ENCODE data around the gene IFNA2. TPM values are rescaled to one million over a fixed set of nuclear protein-coding genes. Genes with fewer than 3 reads are reported as not detected.
A peak's percentile ranks its signal among the peaks of the same experiment; 100 is the strongest.

The IFNA2 gene
- total RNA-seq, 1 donor from 2014 or later = not detected

GRCh38 chr9:21348430-21348970 lies 36.7 kb downstream of the IFNA2 start:
- H3K4me3 ChIP-seq (ENCODE audit: low read depth, low read length) = no peak overlapping the region
- no peak for DNase-seq (ENCODE audit: low read depth)
- TF ChIP-seq, protein P1, sequence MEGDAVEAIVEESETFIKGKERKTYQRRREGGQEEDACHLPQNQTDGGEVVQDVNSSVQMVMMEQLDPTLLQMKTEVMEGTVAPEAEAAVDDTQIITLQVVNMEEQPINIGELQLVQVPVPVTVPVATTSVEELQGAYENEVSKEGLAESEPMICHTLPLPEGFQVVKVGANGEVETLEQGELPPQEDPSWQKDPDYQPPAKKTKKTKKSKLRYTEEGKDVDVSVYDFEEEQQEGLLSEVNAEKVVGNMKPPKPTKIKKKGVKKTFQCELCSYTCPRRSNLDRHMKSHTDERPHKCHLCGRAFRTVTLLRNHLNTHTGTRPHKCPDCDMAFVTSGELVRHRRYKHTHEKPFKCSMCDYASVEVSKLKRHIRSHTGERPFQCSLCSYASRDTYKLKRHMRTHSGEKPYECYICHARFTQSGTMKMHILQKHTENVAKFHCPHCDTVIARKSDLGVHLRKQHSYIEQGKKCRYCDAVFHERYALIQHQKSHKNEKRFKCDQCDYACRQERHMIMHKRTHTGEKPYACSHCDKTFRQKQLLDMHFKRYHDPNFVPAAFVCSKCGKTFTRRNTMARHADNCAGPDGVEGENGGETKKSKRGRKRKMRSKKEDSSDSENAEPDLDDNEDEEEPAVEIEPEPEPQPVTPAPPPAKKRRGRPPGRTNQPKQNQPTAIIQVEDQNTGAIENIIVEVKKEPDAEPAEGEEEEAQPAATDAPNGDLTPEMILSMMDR (conservative IDR thresholded peaks at IDR 0.05; ENCODE audit: low read depth, low read length) = no peak

- no peak overlapping the region for H3K4me3 ChIP-seq (ENCODE audit: low read depth, low read length)
- TF ChIP-seq, protein P1 (conservative IDR thresholded peaks at IDR 0.05; ENCODE audit: low read depth, low read length) = no peak
- no peak for DNase-seq (ENCODE audit: low read depth)
Measured at GRCh38 chr9:21340735-21341134, 44.5 kb downstream of the IFNA2 start.

DNA sequence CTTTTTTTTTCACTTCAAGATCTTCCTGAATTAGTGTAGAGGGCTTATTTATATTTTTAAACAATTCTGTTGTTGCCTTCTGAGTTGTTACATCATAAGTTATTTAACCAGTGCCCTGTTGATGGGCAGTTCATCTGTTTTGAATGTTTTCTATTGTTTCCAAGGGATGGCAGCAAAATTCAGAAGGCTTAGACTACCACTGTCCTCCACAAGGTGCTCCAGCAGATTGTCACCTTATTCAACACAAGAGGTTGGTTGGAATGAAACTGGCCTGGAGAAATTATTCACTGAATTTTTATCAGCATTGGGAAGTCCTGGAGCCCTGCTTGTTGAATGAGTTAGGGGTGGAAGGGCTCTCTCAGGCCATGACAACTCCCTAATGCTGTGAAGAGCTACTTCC lies 48.7 kb downstream of the IFNA2 start:
- TF ChIP-seq, protein P1 (conservative IDR thresholded peaks at IDR 0.05; ENCODE audit: low read depth, low read length) = no peak
- no peak for DNase-seq (ENCODE audit: low read depth)
- no peak overlapping the region for H3K4me3 ChIP-seq (ENCODE audit: low read depth, low read length)

- DNase-seq (ENCODE audit: low read depth) = no peak
Measured at GRCh38 chr9:21334701-21335632, 50.2 kb downstream of the IFNA2 start, which contains the start of gene KLHL9. KLHL9 (minus strand) TSS chr9:21335404; CDS start chr9:21334859, 545 bp downstream.

More at GRCh38 chr9:21334701-21335632, 50.2 kb downstream of the IFNA2 start, which contains the start of gene KLHL9:
- TF ChIP-seq, protein P1 (conservative IDR thresholded peaks at IDR 0.05; ENCODE audit: low read depth, low read length) = no peak
- H3K4me3 ChIP-seq (ENCODE audit: low read depth, low read length) = peak within 1 kb of the TSS; percentile 69

Other genes with a start within 250 kb of the IFNA2 start
- not detected in 2 replicates for gene IFNW1, start 243.6 kb downstream of the IFNA2 start, total RNA-seq
- not detected in 2 replicates for gene IFNA21, start 218.7 kb downstream of the IFNA2 start, total RNA-seq
- not detected in 2 replicates for gene IFNA4, start 197.8 kb downstream of the IFNA2 start, total RNA-seq
- not detected in 2 replicates for gene IFNA7, start 183.2 kb downstream of the IFNA2 start, total RNA-seq
- not detected in 2 replicates for gene IFNA10, start 178.3 kb downstream of the IFNA2 start, total RNA-seq
- gene IFNA16, start 168.1 kb downstream of the IFNA2 start, total RNA-seq = not detected in 2 replicates
- not detected in 2 replicates for gene IFNA17, start 157.2 kb downstream of the IFNA2 start, total RNA-seq
- gene IFNA14, start 145.4 kb downstream of the IFNA2 start, total RNA-seq = not detected in 2 replicates
- gene IFNA5, start 80.1 kb downstream of the IFNA2 start, total RNA-seq = not detected in 2 replicates
- gene KLHL9, start 50.0 kb downstream of the IFNA2 start, total RNA-seq = 13.1 and 16.8 TPM in 2 replicates
- not detected in 2 replicates for gene IFNA6, start 34.5 kb downstream of the IFNA2 start, total RNA-seq
- gene IFNA13, start 17.3 kb downstream of the IFNA2 start, total RNA-seq = not detected in 2 replicates
- gene IFNA8, start 23.7 kb upstream of the IFNA2 start, total RNA-seq = not detected in 2 replicates
- not detected in 2 replicates for gene IFNA1, start 55.0 kb upstream of the IFNA2 start, total RNA-seq
- not detected in 2 replicates for gene IFNE, start 96.9 kb upstream of the IFNA2 start, total RNA-seq